Coronary artery (tissue), 2 donors: ENCODE measurements around the gene SRCAP.

Experiments
- DNase-seq: peaks from one replicate; pipeline ENCODE4 v3.0.0-alpha.2; 2017; ENCODE audit warnings: low spot score
- H3K27ac ChIP-seq, 2 donors: fragments of 200-600 bp; sonication (generic); one replicate each; pipeline ENCODE4 v1.5.1; 2016 to 2019
- H3K4me3 ChIP-seq: fragments of 200-600 bp; sonication (generic); 2 replicates; pipeline ENCODE4 v1.5.1; 2016; ENCODE audit warnings: mild to moderate bottlenecking, moderate library complexity
- CTCF ChIP-seq: fragments of 200-600 bp; sonication (generic); IDR thresholded peaks from one replicate; pipeline ENCODE4 v1.5.1; 2019; ENCODE audit warnings: antibody characterized with exemption

Gene SRCAP

GRCh38 chr16:30768583-30769181, 69.7 kb downstream of the SRCAP start:
- H3K27ac ChIP-seq = no peak overlapping the region
- no peak overlapping the region for H3K4me3 ChIP-seq
- no peak for TF ChIP-seq CTCF
- no peak for DNase-seq

GRCh38 chr16:30769379-30770089, 70.6 kb downstream of the SRCAP start:
- DNase-seq = peak; percentile 53
- no peak for TF ChIP-seq CTCF
- no peak overlapping the region for H3K4me3 ChIP-seq
- no peak overlapping the region for H3K27ac ChIP-seq

- DNase-seq = no peak
- Histone ChIP-seq H3K4me3 (no peak overlapping the region), H3K27ac (no peak overlapping the region)
- TF ChIP-seq CTCF = no peak
Observed at GRCh38 chr16:30771726-30772125, 72.8 kb downstream of the SRCAP start.

DNA sequence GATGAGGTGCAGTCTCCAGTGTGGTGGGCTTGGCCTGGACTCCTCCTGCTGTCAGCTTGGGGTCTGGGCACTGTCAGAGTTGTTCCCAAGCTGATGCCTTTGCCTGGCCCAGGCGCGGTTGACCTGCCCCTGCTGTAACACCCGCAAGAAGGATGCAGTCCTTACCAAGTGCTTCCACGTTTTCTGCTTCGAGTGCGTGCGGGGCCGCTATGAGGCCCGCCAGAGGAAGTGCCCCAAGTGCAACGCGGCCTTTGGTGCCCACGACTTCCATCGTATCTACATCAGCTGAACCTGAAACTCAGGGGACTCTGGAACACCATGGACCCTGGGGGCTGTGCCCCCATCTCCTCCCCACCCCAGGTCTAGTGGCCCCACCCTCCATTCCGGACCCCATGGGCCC, 74.9 kb downstream of the SRCAP start:
- no peak for TF ChIP-seq CTCF
- Histone ChIP-seq H3K27ac (no peak overlapping the region), H3K4me3 (no peak overlapping the region)
- DNase-seq = no peak

DNA sequence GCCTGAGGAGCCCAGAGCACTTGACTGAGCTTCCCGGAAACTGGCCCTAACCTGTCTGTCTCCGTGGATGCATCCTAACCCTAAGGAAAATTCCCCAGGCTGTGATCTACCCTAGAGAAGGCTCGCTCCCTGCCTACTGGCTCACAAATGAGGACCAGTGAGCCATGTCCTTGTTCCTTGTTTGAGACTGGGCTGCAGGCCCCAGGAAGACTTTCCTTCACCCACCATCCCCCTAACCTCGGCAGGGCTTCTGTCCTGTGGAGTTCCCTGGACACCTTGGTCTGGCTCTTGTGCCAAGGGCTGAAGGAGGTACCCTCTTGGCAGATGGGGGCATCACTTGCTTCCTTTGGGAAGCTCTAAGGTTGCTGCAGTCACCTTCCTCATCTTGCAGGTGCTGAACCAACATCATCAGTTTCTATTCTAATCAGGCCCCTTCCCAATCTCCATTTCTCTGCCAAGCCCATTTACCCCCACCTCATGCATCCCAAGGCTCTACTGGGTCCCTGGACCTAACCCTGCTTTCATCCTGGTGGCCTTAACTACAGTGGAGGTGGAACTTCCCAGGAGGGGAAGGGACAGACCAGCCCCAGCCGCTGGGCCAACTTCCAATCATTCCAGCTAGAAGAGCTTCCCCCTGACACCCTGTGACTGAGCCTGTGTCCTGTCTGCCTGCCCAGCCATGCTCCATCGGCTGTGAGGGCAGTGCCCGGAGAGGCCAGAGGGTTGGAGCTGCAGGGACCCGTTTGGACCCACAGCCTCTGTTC, 75.6 kb downstream of the SRCAP start:
- TF ChIP-seq CTCF = no peak
- H3K4me3 ChIP-seq = peak overlapping the region; percentile 77
- H3K27ac ChIP-seq = peak overlapping the region; percentile 65 to 88
- DNase-seq = peak; percentile 73

DNA sequence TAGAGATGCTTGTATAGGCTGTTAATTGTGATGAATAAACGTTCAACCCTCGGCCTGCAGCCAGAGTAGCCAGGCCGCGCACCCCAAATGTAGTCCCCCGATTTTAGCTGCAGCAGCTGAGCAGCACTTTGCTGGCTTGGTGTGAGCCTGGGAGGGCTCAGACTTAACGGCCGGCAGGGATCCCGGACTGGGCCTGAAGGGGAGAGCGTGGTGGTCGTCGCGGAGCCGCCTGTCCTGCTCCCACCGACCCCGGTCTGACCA, 76.1 kb downstream of the SRCAP start:
- DNase-seq = no peak
- Histone ChIP-seq H3K27ac (peak overlapping the region; percentile 65 to 88), H3K4me3 (peak overlapping the region; percentile 77)
- TF ChIP-seq CTCF = no peak
